Measurements from ENCODE around the gene MCFD2. TPM values are rescaled to one million over a fixed set of nuclear protein-coding genes. Genes with fewer than 3 reads are reported as not detected.
"Not testable (repeated sequence)": the region's sequence is repeated elsewhere in the genome, so short reads cannot be mapped to it uniquely, and the experiment has no call there.

Gene MCFD2
- total RNA-seq, 1 donor from 2014 or later, result 33.0 TPM

GRCh38 chr2:46877619-46878113, 37.9 kb downstream of the MCFD2 start:
- H3K27ac Mint-ChIP-seq (ENCODE audit: unreplicated experiment), result no peak overlapping the region
- no peaks in the 10 kb centered on the region for H3K27me3 Mint-ChIP-seq (ENCODE audit: unreplicated experiment)
- DNase-seq, result no peak
- H3K4me3 Mint-ChIP-seq (ENCODE audit: unreplicated experiment), result no peak overlapping the region
- H3K9me3 Mint-ChIP-seq (ENCODE audit: unreplicated experiment), result peaks cover 7% of the 10 kb centered on the region
- peaks cover 6% of the 10 kb centered on the region for H3K36me3 Mint-ChIP-seq (ENCODE audit: unreplicated experiment)
- no peak for TF ChIP-seq CTCF (IDR thresholded peaks at IDR 0.05; ENCODE audit: partially characterized antibody, unreplicated experiment)
- H3K4me1 Mint-ChIP-seq (ENCODE audit: low read depth, unreplicated experiment), result peaks cover 26% of the 10 kb centered on the region

GRCh38 chr2:46876741-46877384, 38.7 kb downstream of the MCFD2 start:
- no peak for TF ChIP-seq CTCF (IDR thresholded peaks at IDR 0.05; ENCODE audit: partially characterized antibody, unreplicated experiment)

DNA sequence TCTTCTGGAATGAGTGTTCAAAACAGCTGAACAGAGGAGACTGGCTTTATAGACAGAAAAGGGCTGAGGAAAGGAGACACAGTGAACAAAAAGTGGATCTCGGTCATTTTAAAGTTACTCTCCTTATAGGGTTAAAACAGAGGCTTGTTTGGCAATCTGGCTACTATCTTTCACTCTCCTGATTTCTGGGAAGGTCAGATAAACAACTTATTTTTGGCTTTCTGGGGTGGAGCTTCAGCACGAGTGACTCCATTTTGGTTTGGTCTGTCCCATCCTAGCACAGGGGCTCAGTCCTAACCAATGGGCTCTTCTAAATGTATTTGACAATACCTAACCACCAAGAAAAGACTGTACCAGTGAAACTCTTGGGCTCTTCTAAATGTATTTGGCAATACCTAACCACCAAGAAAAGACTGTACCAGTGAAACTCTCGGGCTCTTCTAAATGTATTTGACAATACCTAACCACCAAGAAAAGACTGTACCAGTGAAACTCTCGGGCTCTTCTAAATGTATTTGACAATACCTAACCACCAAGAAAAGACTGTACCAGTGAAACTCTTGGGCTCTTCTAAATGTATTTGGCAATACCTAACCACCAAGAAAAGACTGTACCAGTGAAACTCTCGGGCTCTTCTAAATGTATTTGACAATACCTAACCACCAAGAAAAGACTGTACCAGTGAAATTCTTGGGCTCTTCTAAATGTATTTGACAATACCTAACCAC, 39.5 kb downstream of the MCFD2 start:
- Mint-ChIP-seq H3K4me1 (ENCODE audit: low read depth, unreplicated experiment) (peaks cover 13% of the 10 kb centered on the region), H3K36me3 (ENCODE audit: unreplicated experiment) (peaks cover 14% of the 10 kb centered on the region)
- DNase-seq; H3K4me3 Mint-ChIP-seq (ENCODE audit: unreplicated experiment); H3K9me3 Mint-ChIP-seq (ENCODE audit: unreplicated experiment); H3K27me3 Mint-ChIP-seq (ENCODE audit: unreplicated experiment); H3K27ac Mint-ChIP-seq (ENCODE audit: unreplicated experiment): not testable (repeated sequence)

More at GRCh38 chr2:46876741-46877384, 38.7 kb downstream of the MCFD2 start:
- Mint-ChIP-seq H3K4me3 (ENCODE audit: unreplicated experiment) (no peak overlapping the region), H3K9me3 (ENCODE audit: unreplicated experiment) (peaks cover 7% of the 10 kb centered on the region), H3K27me3 (ENCODE audit: unreplicated experiment) (no peaks in the 10 kb centered on the region), H3K27ac (ENCODE audit: unreplicated experiment) (no peak overlapping the region), H3K36me3 (ENCODE audit: unreplicated experiment) (peaks cover 12% of the 10 kb centered on the region), H3K4me1 (ENCODE audit: low read depth, unreplicated experiment) (peaks cover 21% of the 10 kb centered on the region)
- peak; percentile 36 for DNase-seq

DNA sequence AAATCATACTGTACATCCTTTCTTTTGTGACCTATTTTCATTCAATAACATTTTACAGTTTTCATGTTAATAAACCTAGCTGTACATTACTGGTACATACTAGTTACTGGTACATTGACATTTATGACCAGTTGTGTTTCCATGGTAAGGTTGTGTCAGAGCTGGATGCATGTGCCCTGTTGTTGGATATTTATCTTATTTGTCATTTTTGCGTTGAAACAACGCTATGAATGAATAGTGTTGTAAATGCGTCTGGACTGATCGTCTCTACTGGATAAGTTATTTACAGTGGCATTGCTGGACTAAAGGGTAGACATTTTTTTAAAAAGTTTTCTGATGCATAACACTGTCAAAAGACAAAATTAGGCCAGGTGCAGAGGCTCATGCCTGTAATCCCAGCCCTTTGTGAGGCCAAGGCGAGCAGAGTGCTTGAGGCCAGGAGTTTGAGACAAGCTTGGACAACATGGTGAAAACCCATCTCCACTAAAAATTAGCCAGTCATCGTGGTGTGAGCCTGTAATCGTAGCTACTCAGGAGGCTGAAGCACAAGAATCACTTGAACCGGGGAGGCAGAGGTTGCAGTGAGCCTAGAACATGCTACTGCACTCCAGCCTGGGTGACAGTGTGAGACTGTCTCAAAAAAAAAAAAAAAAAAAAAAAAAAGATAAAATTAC, 40.2 kb downstream of the MCFD2 start:
- Mint-ChIP-seq H3K4me1 (ENCODE audit: low read depth, unreplicated experiment) (peaks cover 9% of the 10 kb centered on the region), H3K36me3 (ENCODE audit: unreplicated experiment) (peaks cover 14% of the 10 kb centered on the region), H3K4me3 (ENCODE audit: unreplicated experiment) (no peak overlapping the region), H3K27ac (ENCODE audit: unreplicated experiment) (no peak overlapping the region), H3K9me3 (ENCODE audit: unreplicated experiment) (peaks cover 2% of the 10 kb centered on the region), H3K27me3 (ENCODE audit: unreplicated experiment) (no peaks in the 10 kb centered on the region)
- TF ChIP-seq CTCF (IDR thresholded peaks at IDR 0.05; ENCODE audit: partially characterized antibody, unreplicated experiment), result no peak
- no peak for DNase-seq

DNA sequence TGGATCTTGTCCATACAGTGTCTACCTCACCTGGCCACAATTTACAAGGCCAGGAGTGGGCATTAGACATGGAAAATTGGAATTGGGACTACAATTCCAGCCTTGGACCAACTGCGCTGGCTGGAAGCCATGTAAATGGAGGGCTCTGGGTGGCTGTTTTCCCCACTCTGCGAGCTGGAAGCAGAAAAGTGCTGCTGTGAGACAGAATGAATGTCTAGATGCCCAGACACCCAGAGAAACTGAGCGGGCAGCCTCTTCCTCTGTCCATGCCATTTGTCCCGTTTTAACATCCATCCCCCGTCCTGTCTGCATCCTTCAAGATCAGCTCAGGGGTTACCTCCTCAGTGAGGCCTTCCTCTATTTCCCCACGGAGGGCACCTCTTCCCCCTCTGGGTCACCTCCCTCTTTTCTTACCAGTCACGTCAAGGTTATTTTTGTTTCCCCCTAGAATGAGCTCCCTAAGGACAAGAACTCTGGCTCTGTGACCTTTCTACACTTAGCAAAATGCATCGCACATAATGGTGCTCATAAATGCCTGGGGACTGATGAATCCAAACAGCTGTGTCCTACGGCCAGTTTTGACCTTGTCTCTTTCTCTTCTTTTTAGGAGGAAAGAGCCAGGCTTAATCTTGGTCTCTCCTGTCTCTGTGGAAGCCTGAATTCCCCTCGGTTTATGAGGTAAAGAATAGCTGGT, 41.2 kb downstream of the MCFD2 start:
- no peak for DNase-seq
- Mint-ChIP-seq H3K4me3 (ENCODE audit: unreplicated experiment) (no peak overlapping the region), H3K27me3 (ENCODE audit: unreplicated experiment) (no peaks in the 10 kb centered on the region), H3K4me1 (ENCODE audit: low read depth, unreplicated experiment) (peaks cover 8% of the 10 kb centered on the region), H3K27ac (ENCODE audit: unreplicated experiment) (peak overlapping the region; percentile 25), H3K36me3 (ENCODE audit: unreplicated experiment) (peaks cover 14% of the 10 kb centered on the region), H3K9me3 (ENCODE audit: unreplicated experiment) (peaks cover 2% of the 10 kb centered on the region)
- TF ChIP-seq CTCF (IDR thresholded peaks at IDR 0.05; ENCODE audit: partially characterized antibody, unreplicated experiment), result no peak

All from glutamatergic neuron (in vitro differentiated cells).